ENCODE results near the gene IER3.
"Not testable (repeated sequence)": the region's sequence is repeated elsewhere in the genome, so short reads cannot be mapped to it uniquely, and the experiment has no call there.

Gene IER3

GRCh38 chr6:30766461-30767157 lies 22.3 kb upstream of the IER3 start:
- no peak for TF ChIP-seq JUND (IDR thresholded peaks at IDR 0.05; ENCODE audit: low read depth)
- DNase-seq (ENCODE audit: low read depth in 1 of 2, low spot score in 1 of 2) = no peak
- in situ Hi-C loops (cut with HindIII; ENCODE audit: low pct_unique_long_range_greater_than_20kb, low sequenced_read_pairs) = no loop called here

- in situ Hi-C loops (cut with HindIII; ENCODE audit: low pct_unique_long_range_greater_than_20kb, low sequenced_read_pairs); DNase-seq (ENCODE audit: low read depth in 1 of 2, low spot score in 1 of 2): not testable (repeated sequence)
Observed at GRCh38 chr6:30765495-30765894, 21.1 kb upstream of the IER3 start.

- DNase-seq (ENCODE audit: low read depth in 1 of 2, low spot score in 1 of 2); in situ Hi-C loops (cut with HindIII; ENCODE audit: low pct_unique_long_range_greater_than_20kb, low sequenced_read_pairs): not testable (repeated sequence)
Observed at GRCh38 chr6:30764490-30765043, 20.2 kb upstream of the IER3 start.

GRCh38 chr6:30763618-30764489 lies 19.5 kb upstream of the IER3 start:
- TF ChIP-seq JUND (IDR thresholded peaks at IDR 0.05; ENCODE audit: low read depth) = no peak
- no peak for DNase-seq (ENCODE audit: low read depth in 1 of 2, low spot score in 1 of 2)
- in situ Hi-C loops (cut with HindIII; ENCODE audit: low pct_unique_long_range_greater_than_20kb, low sequenced_read_pairs) = no loop called here

- DNase-seq (ENCODE audit: low read depth in 1 of 2, low spot score in 1 of 2) = no peak
- no peak for TF ChIP-seq JUND (IDR thresholded peaks at IDR 0.05; ENCODE audit: low read depth)
- in situ Hi-C loops (cut with HindIII; ENCODE audit: low pct_unique_long_range_greater_than_20kb, low sequenced_read_pairs) = no loop called here
Observed at GRCh38 chr6:30763155-30763617, 18.8 kb upstream of the IER3 start.

- in situ Hi-C loops (cut with HindIII; ENCODE audit: low pct_unique_long_range_greater_than_20kb, low sequenced_read_pairs) = no loop called here
Observed at GRCh38 chr6:30761791-30762429, 17.6 kb upstream of the IER3 start.

GRCh38 chr6:30760549-30760948 lies 16.2 kb upstream of the IER3 start:
- DNase-seq (ENCODE audit: low read depth in 1 of 2, low spot score in 1 of 2) = peak in 1 of 2 experiments; percentile 58
- no peak for TF ChIP-seq JUND (IDR thresholded peaks at IDR 0.05; ENCODE audit: low read depth)
- in situ Hi-C loops (cut with HindIII; ENCODE audit: low pct_unique_long_range_greater_than_20kb, low sequenced_read_pairs) = no loop called here

More at GRCh38 chr6:30761791-30762429, 17.6 kb upstream of the IER3 start:
- TF ChIP-seq JUND (IDR thresholded peaks at IDR 0.05; ENCODE audit: low read depth) = no peak
- no peak for DNase-seq (ENCODE audit: low read depth in 1 of 2, low spot score in 1 of 2)

GRCh38 chr6:30759575-30760239 lies 15.4 kb upstream of the IER3 start:
- peak in 1 of 2 experiments; percentile 62 for DNase-seq (ENCODE audit: low read depth in 1 of 2, low spot score in 1 of 2)
- no peak for TF ChIP-seq JUND (IDR thresholded peaks at IDR 0.05; ENCODE audit: low read depth)
- in situ Hi-C loops (cut with HindIII; ENCODE audit: low pct_unique_long_range_greater_than_20kb, low sequenced_read_pairs) = no loop called here

GRCh38 chr6:30757261-30757904 lies 13.0 kb upstream of the IER3 start:
- in situ Hi-C loops (cut with HindIII; ENCODE audit: low pct_unique_long_range_greater_than_20kb, low sequenced_read_pairs) = no loop called here
- TF ChIP-seq JUND (IDR thresholded peaks at IDR 0.05; ENCODE audit: low read depth) = no peak
- DNase-seq (ENCODE audit: low read depth in 1 of 2, low spot score in 1 of 2) = no peak

GRCh38 chr6:30756405-30757003 lies 12.2 kb upstream of the IER3 start:
- in situ Hi-C loops (cut with HindIII; ENCODE audit: low pct_unique_long_range_greater_than_20kb, low sequenced_read_pairs); DNase-seq (ENCODE audit: low read depth in 1 of 2, low spot score in 1 of 2): not testable (repeated sequence)

- TF ChIP-seq JUND (IDR thresholded peaks at IDR 0.05; ENCODE audit: low read depth) = no peak
- DNase-seq (ENCODE audit: low read depth in 1 of 2, low spot score in 1 of 2) = no peak
- in situ Hi-C loops (cut with HindIII; ENCODE audit: low pct_unique_long_range_greater_than_20kb, low sequenced_read_pairs) = no loop called here
Observed at GRCh38 chr6:30754631-30755030, 10.3 kb upstream of the IER3 start.
